Ishikawa (cell line): Measurements from ENCODE around the gene ACSL3.

Source experiments
- CEBPB ChIP-seq: IDR thresholded peaks from 2 replicates; pipeline ENCODE4 v1.6.1; 2012
- CREB1 ChIP-seq: IDR thresholded peaks from 2 replicates; pipeline ENCODE4 v1.6.1; 2012; ENCODE audit warnings: low read depth
- EGR1 ChIP-seq: IDR thresholded peaks from 2 replicates; pipeline ENCODE4 v1.6.1; 2012
- EP300 ChIP-seq: IDR thresholded peaks from 2 replicates; pipeline ENCODE4 v1.6.1; 2012; ENCODE audit warnings: borderline replicate concordance
- FOXM1 ChIP-seq: IDR thresholded peaks from 2 replicates; pipeline ENCODE4 v1.6.1; 2012; ENCODE audit warnings: low read depth, borderline replicate concordance
- NFIC ChIP-seq: IDR thresholded peaks from 2 replicates; pipeline ENCODE4 v1.6.1; 2012
- RAD21 ChIP-seq: IDR thresholded peaks from 2 replicates; pipeline ENCODE4 v1.6.1; 2012; ENCODE audit warnings: low read depth
- TAF1 ChIP-seq: IDR thresholded peaks from 2 replicates; pipeline ENCODE4 v1.6.1; 2012; ENCODE audit warnings: low read depth, mild to moderate bottlenecking
- TCF12 ChIP-seq: IDR thresholded peaks from 2 replicates; pipeline ENCODE4 v1.6.1; 2012; ENCODE audit warnings: low read depth
- TEAD4 ChIP-seq: IDR thresholded peaks from 2 replicates; pipeline ENCODE4 v1.6.1; 2012
- YY1 ChIP-seq: IDR thresholded peaks from 2 replicates; pipeline ENCODE4 v1.6.1; 2012; ENCODE audit warnings: low read depth
- ZBTB7A ChIP-seq: IDR thresholded peaks from 2 replicates; pipeline ENCODE4 v1.6.1; 2012; ENCODE audit warnings: low read depth
- TF ChIP-seq, protein P1 (sequence below): IDR thresholded peaks from 2 replicates; pipeline ENCODE4 v1.6.1; 2012
- TF ChIP-seq, protein P2 (sequence below): IDR thresholded peaks from 2 replicates; pipeline ENCODE4 v1.6.1; 2012; ENCODE audit warnings: low read depth, mild to moderate bottlenecking
- TF ChIP-seq, protein P3 (sequence below): IDR thresholded peaks from 2 replicates; pipeline ENCODE4 v1.6.1; 2012

The ACSL3 gene

DNA sequence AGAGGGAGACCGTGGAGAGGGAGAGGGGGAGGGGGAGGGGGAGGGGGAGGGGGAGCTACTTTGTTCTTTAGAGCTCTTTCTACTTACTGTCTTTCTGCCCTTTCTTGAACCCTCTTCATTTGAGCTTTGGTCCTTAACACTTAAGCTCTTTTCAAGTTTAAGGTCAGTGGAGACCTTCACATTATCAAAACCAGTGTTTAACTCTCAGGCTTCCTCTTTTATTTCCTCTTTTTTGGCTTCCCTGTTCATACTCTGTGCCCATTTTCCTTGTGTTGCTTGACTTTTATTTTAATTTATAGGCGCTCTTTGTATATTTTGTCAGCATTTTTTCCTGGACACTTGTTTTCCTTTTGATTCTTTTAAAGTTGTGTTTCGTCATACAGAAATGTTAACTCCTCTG, 37.1 kb downstream of the ACSL3 start:
- no peak for TF ChIP-seq YY1
- TF ChIP-seq TAF1 = no peak
- TF ChIP-seq, protein P1, sequence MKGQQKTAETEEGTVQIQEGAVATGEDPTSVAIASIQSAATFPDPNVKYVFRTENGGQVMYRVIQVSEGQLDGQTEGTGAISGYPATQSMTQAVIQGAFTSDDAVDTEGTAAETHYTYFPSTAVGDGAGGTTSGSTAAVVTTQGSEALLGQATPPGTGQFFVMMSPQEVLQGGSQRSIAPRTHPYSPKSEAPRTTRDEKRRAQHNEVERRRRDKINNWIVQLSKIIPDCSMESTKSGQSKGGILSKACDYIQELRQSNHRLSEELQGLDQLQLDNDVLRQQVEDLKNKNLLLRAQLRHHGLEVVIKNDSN = no peak
- no peak for TF ChIP-seq EGR1
- TF ChIP-seq, protein P2, sequence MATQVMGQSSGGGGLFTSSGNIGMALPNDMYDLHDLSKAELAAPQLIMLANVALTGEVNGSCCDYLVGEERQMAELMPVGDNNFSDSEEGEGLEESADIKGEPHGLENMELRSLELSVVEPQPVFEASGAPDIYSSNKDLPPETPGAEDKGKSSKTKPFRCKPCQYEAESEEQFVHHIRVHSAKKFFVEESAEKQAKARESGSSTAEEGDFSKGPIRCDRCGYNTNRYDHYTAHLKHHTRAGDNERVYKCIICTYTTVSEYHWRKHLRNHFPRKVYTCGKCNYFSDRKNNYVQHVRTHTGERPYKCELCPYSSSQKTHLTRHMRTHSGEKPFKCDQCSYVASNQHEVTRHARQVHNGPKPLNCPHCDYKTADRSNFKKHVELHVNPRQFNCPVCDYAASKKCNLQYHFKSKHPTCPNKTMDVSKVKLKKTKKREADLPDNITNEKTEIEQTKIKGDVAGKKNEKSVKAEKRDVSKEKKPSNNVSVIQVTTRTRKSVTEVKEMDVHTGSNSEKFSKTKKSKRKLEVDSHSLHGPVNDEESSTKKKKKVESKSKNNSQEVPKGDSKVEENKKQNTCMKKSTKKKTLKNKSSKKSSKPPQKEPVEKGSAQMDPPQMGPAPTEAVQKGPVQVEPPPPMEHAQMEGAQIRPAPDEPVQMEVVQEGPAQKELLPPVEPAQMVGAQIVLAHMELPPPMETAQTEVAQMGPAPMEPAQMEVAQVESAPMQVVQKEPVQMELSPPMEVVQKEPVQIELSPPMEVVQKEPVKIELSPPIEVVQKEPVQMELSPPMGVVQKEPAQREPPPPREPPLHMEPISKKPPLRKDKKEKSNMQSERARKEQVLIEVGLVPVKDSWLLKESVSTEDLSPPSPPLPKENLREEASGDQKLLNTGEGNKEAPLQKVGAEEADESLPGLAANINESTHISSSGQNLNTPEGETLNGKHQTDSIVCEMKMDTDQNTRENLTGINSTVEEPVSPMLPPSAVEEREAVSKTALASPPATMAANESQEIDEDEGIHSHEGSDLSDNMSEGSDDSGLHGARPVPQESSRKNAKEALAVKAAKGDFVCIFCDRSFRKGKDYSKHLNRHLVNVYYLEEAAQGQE = no peak
- TF ChIP-seq RAD21 = no peak
- no peak for TF ChIP-seq CREB1
- TF ChIP-seq TCF12 = no peak
- no peak for TF ChIP-seq NFIC
- TF ChIP-seq ZBTB7A = no peak
- no peak for TF ChIP-seq CEBPB
- TF ChIP-seq EP300 = no peak
- TF ChIP-seq TEAD4 = no peak
- no peak for TF ChIP-seq FOXM1
- TF ChIP-seq, protein P3, sequence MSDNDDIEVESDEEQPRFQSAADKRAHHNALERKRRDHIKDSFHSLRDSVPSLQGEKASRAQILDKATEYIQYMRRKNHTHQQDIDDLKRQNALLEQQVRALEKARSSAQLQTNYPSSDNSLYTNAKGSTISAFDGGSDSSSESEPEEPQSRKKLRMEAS = no peak

DNA sequence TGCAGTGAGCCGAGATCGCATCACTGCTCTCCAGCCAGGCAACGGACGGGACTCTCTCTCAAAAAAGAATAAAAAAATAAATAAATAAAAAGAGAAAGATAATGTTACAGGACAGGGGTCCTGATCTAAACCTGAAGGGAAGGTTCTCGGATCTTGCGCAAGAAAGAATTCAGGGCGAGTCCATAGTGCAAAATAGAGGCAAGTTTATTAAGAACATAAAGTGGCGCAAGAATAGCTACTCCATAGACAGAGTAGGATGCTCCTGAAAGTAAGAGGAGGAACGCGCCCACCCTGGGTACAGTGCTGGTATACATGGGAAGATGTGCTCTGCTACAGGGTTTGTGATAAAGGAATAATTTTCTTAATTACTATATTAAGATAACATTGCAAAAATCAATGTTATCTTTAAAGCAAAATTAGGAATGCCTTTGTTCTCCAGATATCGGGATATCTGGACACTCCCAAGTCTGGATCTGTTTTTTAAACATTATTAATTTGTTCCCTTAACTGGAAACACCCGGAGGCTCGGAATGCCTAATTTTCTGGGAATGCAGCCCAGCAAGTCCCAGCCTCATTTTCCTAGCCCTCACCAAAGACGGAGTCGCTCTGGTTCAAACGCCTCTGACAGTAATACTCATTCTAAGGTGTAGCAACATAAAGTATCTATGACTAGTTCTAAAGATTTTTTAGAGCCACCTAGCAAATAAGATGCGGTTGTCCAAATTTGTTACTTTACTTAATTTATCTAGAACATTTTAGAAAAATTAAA, 38.8 kb downstream of the ACSL3 start:
- TF ChIP-seq TAF1 (no peak), NFIC (no peak), EP300 (no peak), RAD21 (no peak), CEBPB (peak; percentile 21; the same call in 1 of the 2 replicates), FOXM1 (no peak)
- TF ChIP-seq, protein P2 = no peak

DNA sequence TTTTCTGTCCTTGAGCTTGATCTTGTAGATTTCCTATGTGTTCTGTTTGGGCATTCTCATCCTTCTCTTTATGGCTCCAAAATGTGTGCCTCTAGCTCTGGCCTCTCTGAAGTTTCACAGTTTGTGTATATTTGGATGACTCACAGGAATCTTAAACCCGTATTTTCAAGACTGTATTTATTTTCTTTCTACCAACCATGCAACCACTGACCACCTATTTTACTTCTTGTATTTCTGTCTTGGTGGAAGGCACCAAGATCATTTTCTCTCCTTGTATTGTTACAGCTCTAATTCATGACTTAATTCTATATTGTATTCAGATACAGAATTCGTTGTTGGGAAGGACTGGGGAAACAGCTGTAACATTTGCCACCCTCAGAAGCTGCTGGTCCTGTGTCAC, 39.5 kb downstream of the ACSL3 start:
- TF ChIP-seq TCF12 = no peak
- TF ChIP-seq, protein P3 = no peak
- TF ChIP-seq, protein P1 = no peak

GRCh38 chr2:222902660-222903059, 41.8 kb downstream of the ACSL3 start:
- TF ChIP-seq TEAD4 (no peak), EP300 (no peak), CREB1 (no peak), NFIC (no peak), YY1 (no peak), TAF1 (no peak), FOXM1 (no peak), EGR1 (no peak), RAD21 (no peak), CEBPB (no peak), ZBTB7A (no peak), TCF12 (no peak)
- TF ChIP-seq, protein P2 = no peak
- TF ChIP-seq, protein P3 = no peak
- TF ChIP-seq, protein P1 = no peak
